CD4-positive, alpha-beta T cell (primary cell): ENCODE measurements around the gene NEXN. TPM values are rescaled to one million over a fixed set of nuclear protein-coding genes. Genes with fewer than 3 reads are reported as not detected.
"Not testable (repeated sequence)": the region's sequence is repeated elsewhere in the genome, so short reads cannot be mapped to it uniquely, and the experiment has no call there.

Experiments used
- ATAC-seq: fragments of 200-7000 bp; cut with Tn5 transposase; one replicate; pipeline ENCODE4 v1.10.0; 2022; ENCODE audit warnings: mild to moderate bottlenecking; ENCODE audit not compliant: poor library complexity
- CTCF ChIA-PET: fragments of 350-600 bp; sonication (Branson Sonifier 250); formaldehyde crosslinking; loops from one replicate; lab custom pipeline; 2021; ENCODE audit warnings: antibody characterized with exemption, inconsistent platforms; lab: Charles Lee
- POLR2A ChIA-PET: fragments of 350-600 bp; sonication (Branson Sonifier 250); formaldehyde crosslinking; loops from one replicate; lab custom pipeline; 2021; ENCODE audit warnings: antibody characterized with exemption, inconsistent platforms; lab: Charles Lee
- DNase-seq, 14 experiments: peaks; one replicate each; pipeline ENCODE4 v3.0.0-alpha.2; 2013 to 2020; ENCODE audit warnings: mixed read lengths in 2 of 14
- H3K27ac ChIP-seq, 2 donors: one replicate each; pipeline versions ENCODE4 v1.5.1 to v1.7.0; 2013; ENCODE audit warnings: low read length in 2 of 2, low read depth in 1 of 2, mild to moderate bottlenecking in 1 of 2
- H3K27me3 ChIP-seq, 2 experiments: 1 replicate in 1 of 2; 2 replicates in 1 of 2; pipeline versions ENCODE4 v1.6.1 to v1.7.0; 2013; ENCODE audit warnings: low read length in 2 of 2, control low read depth in 1 of 2, mild to moderate bottlenecking in 1 of 2, moderate library complexity in 1 of 2; ENCODE audit not compliant: insufficient read depth in 2 of 2, control insufficient read depth in 1 of 2
- H3K36me3 ChIP-seq: one replicate; pipeline ENCODE4 v1.6.1; 2013; ENCODE audit warnings: low read length, control low read depth; ENCODE audit not compliant: insufficient read depth
- H3K4me1 ChIP-seq: one replicate; pipeline ENCODE4 v1.6.1; 2013; ENCODE audit warnings: low read length, control low read depth; ENCODE audit not compliant: insufficient read depth
- H3K4me3 ChIP-seq: one replicate; pipeline ENCODE4 v1.5.1; 2013; ENCODE audit warnings: mild to moderate bottlenecking, low read length, moderate library complexity
- H3K9me3 ChIP-seq, 2 experiments: 1 replicate in 1 of 2; 2 replicates in 1 of 2; pipeline versions ENCODE4 v1.6.1 to v1.7.0; 2013; ENCODE audit warnings: low read length in 2 of 2, mild to moderate bottlenecking in 2 of 2, control low read depth in 1 of 2, moderate library complexity in 1 of 2; ENCODE audit not compliant: control insufficient read depth in 1 of 2, insufficient read depth in 1 of 2
- H3K27ac Mint-ChIP-seq: one replicate; pipeline ENCODE4 v1.8.0; 2020; ENCODE audit warnings: mixed read lengths
- H3K27me3 Mint-ChIP-seq: one replicate; pipeline ENCODE4 v1.8.0; 2021; ENCODE audit warnings: mixed read lengths
- H3K36me3 Mint-ChIP-seq: one replicate; pipeline ENCODE4 v1.8.0; 2021; ENCODE audit warnings: low read depth, mixed read lengths
- H3K4me1 Mint-ChIP-seq: one replicate; pipeline ENCODE4 v1.8.0; 2021; ENCODE audit warnings: low read depth, mixed read lengths
- H3K4me3 Mint-ChIP-seq: one replicate; pipeline ENCODE4 v1.8.0; 2020; ENCODE audit warnings: mild to moderate bottlenecking, mixed read lengths
- H3K9me3 Mint-ChIP-seq: one replicate; pipeline ENCODE4 v1.8.0; 2020; ENCODE audit warnings: mixed read lengths
- intact Hi-C, 2 experiments: fragments of 100-400 bp; cut with DNase I in 1 of 2; cut with micrococcal nuclease in 1 of 2; formaldehyde crosslinking; loops; one replicate each; pipeline versions ENCODE4 v1.15.1 to v1.9.0; 2023 to 2025; cut with DNase I, micrococcal nuclease
- total RNA-seq, 174 experiments: library from RNA in 2 of 174; stranded (reverse) in 2 of 174; gene quantifications; one replicate each; pipeline ENCODE4 v1.2.3 and lab custom pipeline; 2021 to 2026
- TF ChIP-seq, protein P1 (sequence below): fragments of 200-600 bp; IDR thresholded peaks from one replicate; pipeline ENCODE4 v1.8.0; 2022; ENCODE audit warnings: antibody characterized with exemption, mild to moderate bottlenecking

NEXN gene
- total RNA-seq, 2 experiments from 2014 or later: 0.25 TPM; not detected in 1

DNA sequence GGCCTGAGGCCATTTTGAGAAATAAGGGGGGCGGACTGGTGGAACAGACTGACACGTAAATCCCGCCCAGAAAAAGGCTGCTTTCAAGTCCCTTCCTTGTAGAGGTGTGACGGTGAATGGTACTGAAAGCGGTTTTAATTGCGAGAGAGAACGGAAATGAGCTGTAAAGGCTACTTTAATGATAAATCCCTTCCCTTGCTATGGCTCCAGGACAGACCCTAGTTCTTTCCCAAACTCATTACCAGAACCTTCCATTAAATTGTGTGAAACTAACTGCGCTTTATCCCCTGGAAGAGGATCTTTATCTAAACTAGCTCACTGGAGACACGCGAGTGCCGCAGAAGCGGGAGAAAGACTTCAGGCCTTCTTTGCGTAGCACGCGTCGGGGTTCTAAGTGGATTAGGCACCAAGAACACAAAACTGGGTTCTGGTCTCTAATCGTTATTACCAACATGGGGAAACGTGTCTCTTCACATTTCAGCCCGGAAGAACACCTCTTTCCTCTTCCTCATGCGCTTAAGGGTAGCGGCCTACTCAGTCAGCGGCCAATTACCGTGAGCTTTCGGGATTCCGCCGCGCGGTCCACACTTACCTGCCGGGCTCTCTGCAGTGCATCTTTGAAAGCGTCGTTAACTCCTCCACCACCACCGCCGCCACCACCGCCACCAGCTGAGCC is 90.0 kb downstream of the NEXN start:
- H3K27ac Mint-ChIP-seq: no peak overlapping the region
- Histone ChIP-seq H3K27me3 (no peaks in the 10 kb centered on the region), H3K9me3 (no peaks in the 10 kb centered on the region), H3K27ac (peak overlapping the region; percentile 99), H3K36me3 (peaks cover 23% of the 10 kb centered on the region), H3K4me1 (peaks cover 39% of the 10 kb centered on the region), H3K4me3 (peak overlapping the region; percentile 82)
- CTCF ChIA-PET: interaction anchor here (0.8 to 3.1 kb wide), 4 partner anchors 14 to 295 kb away, joined by 3 to 19 read pairs (median 8); partner anchors contain the start of genes DNAJB4 and ZZZ3
- intact Hi-C loops: loop anchor here (1.0 to 10.0 kb wide), 5 partner anchors 8 to 294 kb away; partner anchors contain the start of genes MIGA1 (in 1 of the 2), USP33 (in 1 of the 2) and ZZZ3 (in 1 of the 2)
- DNase-seq (peak; percentile 46 to 95 (median 64)), ATAC-seq (peak; percentile 55)
- H3K4me3 Mint-ChIP-seq: no peak overlapping the region
- H3K27me3 Mint-ChIP-seq: no peaks in the 10 kb centered on the region
- POLR2A ChIA-PET: interaction anchor here (0.6 to 8.1 kb wide), 29 partner anchors 10 to 1711 kb away, joined by 3 to 419 read pairs (median 5); partner anchors contain the start of genes DNAJB4, GIPC2, IFI44 and MIGA1
- TF ChIP-seq, protein P1, sequence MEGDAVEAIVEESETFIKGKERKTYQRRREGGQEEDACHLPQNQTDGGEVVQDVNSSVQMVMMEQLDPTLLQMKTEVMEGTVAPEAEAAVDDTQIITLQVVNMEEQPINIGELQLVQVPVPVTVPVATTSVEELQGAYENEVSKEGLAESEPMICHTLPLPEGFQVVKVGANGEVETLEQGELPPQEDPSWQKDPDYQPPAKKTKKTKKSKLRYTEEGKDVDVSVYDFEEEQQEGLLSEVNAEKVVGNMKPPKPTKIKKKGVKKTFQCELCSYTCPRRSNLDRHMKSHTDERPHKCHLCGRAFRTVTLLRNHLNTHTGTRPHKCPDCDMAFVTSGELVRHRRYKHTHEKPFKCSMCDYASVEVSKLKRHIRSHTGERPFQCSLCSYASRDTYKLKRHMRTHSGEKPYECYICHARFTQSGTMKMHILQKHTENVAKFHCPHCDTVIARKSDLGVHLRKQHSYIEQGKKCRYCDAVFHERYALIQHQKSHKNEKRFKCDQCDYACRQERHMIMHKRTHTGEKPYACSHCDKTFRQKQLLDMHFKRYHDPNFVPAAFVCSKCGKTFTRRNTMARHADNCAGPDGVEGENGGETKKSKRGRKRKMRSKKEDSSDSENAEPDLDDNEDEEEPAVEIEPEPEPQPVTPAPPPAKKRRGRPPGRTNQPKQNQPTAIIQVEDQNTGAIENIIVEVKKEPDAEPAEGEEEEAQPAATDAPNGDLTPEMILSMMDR: no peak
- H3K36me3 Mint-ChIP-seq: peaks cover 30% of the 10 kb centered on the region
- H3K9me3 Mint-ChIP-seq: no peaks in the 10 kb centered on the region
- peaks cover 41% of the 10 kb centered on the region for H3K4me1 Mint-ChIP-seq

DNA sequence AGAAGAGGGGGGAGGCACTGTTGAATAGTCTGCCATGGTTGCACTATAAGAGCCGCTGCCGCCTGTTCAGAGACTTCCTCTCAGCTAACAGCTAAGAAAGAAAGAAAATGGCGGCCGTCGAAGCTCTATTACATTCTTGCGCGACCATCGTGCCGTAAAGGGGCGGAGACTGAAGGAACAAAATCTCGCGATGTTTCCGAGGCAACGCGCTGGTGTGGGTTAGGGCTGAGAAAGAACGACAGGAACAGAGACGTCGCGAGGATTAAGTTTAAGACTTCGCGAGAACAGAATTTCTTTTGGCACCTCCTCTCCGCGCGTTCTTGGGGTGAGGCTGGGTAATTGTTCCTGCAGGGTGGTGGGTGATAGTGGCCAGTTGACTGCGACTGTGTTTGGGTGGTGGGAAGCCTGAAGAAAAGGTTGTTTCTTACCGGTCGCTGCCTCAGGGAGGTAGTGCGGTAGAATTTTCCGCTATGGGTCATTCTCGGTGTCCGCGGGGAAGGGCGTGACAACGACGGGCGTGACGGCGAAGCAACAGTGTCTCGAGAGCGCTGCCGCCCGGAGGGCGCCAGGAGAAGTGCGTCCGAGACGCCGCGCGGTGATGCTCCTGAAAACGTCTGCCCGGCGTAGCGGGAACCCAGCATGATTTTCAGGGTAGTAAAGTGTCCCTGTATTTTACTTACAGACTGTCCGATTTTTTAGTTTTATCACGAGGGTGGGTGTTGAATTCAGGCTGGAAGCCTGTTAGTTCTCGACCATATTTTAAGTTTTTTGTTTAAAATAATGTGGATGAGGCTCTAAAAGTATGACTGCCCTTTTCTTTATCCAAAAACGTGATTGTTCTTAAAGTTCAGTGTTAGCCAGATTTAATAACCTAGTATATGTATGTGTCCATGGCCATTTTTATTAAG is 90.8 kb downstream of the NEXN start, which contains the start of gene FUBP1:
Gene FUBP1, minus strand, starts transcription at position 104 of the 908 bp plus-strand sequence. Its CDS starts 68 bp downstream, at position 36.
- H3K4me3 ChIP-seq: peak within 1 kb of the TSS; percentile 82
- no peaks in the 10 kb centered on the region for H3K27me3 ChIP-seq
- peaks cover 44% of the 10 kb centered on the region for H3K4me1 Mint-ChIP-seq
- H3K36me3 Mint-ChIP-seq: peaks cover 26% of the 10 kb centered on the region
- H3K27ac Mint-ChIP-seq: no peak within 1 kb of the TSS
- intact Hi-C loops: loop anchor here (1.0 to 10.0 kb wide), 7 partner anchors 9 to 294 kb away; partner anchors contain the start of genes DNAJB4 (in 1 of the 2), MIGA1 (in 1 of the 2), USP33 (in 1 of the 2) and ZZZ3 (in 1 of the 2)
- CTCF ChIA-PET: interaction anchor here (1.5 to 3.1 kb wide), 3 partner anchors 22 to 296 kb away, joined by 7 to 19 read pairs (median 8); partner anchors contain the start of genes DNAJB4 and ZZZ3
- no peaks in the 10 kb centered on the region for H3K9me3 ChIP-seq
- no peaks in the 10 kb centered on the region for H3K9me3 Mint-ChIP-seq
- POLR2A ChIA-PET: interaction anchor here (0.8 to 8.1 kb wide), 29 partner anchors 9 to 1711 kb away, joined by 3 to 419 read pairs (median 5); partner anchors contain the start of genes DNAJB4, GIPC2, IFI44 and MIGA1
- ATAC-seq (peak; percentile 75), DNase-seq (peak; percentile 91 to 99 (median 93))
- TF ChIP-seq, protein P1: peak; percentile 70
- H3K27ac ChIP-seq: peak within 1 kb of the TSS; percentile 99
- no peak within 1 kb of the TSS for H3K4me3 Mint-ChIP-seq
- no peaks in the 10 kb centered on the region for H3K27me3 Mint-ChIP-seq
- H3K4me1 ChIP-seq: peaks cover 33% of the 10 kb centered on the region
- peaks cover 16% of the 10 kb centered on the region for H3K36me3 ChIP-seq

DNA sequence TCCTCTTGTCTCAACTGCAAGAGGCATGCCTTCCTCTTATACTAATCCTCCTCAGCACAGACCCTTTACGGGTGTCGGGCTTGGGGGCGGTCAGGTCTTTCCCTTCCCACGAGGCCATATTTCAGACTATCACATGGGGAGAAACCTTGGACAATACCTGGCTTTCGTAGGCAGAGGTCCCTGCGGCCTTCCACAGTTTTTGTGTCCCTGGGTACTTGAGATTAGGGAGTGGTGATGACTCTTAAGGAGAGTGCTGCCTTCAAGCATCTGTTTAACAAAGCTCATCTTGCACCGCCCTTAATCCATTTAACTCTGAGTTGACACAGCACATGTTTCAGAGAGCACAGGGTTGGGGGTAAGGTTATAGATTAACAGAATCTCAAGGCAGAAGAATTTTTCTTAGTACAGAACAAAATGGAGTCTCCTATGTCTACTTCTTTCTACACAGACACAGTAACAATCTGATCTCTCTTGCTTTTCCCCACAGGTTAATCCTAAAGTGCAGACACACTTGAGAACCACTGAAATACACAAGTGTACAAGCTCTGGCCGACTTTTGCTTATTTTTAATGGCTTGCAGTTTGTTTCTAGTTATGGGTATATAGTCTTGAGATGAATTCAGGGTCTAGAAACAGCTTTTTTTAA is 95.0 kb downstream of the NEXN start:
- H3K4me3 ChIP-seq, H3K9me3 ChIP-seq, H3K27me3 ChIP-seq, H3K36me3 ChIP-seq, H3K9me3 Mint-ChIP-seq, H3K27me3 Mint-ChIP-seq, H3K36me3 Mint-ChIP-seq, DNase-seq, H3K27ac Mint-ChIP-seq, H3K4me3 Mint-ChIP-seq, intact Hi-C loops, ATAC-seq, CTCF ChIA-PET, H3K27ac ChIP-seq: not testable (repeated sequence)
- POLR2A ChIA-PET: interaction anchor here (8.1 kb wide), 1 partner anchor 21 kb away, joined by 419 read pairs; the partner anchor contains the start of gene DNAJB4
- H3K4me1 ChIP-seq: peaks cover 12% of the 10 kb centered on the region
- H3K4me1 Mint-ChIP-seq: peaks cover 36% of the 10 kb centered on the region
